GM23248 (cell line): ENCODE measurements around the gene PPP1R3F. TPM values are rescaled to one million over a fixed set of nuclear protein-coding genes. Genes with fewer than 3 reads are reported as not detected.

Experiments used
- DNase-seq: peaks from one replicate; pipeline ENCODE4 v3.0.0-alpha.2; 2015
- H2AFZ ChIP-seq: fragments of 200-600 bp; sonication (generic); 2 replicates; pipeline ENCODE4 v1.6.1; 2016; ENCODE audit warnings: antibody characterized with exemption
- H3F3A ChIP-seq: fragments of 200-600 bp; sonication (generic); 2 replicates; pipeline ENCODE4 v1.6.1; 2016; ENCODE audit warnings: mild to moderate bottlenecking, antibody characterized with exemption, mixed run types; ENCODE audit not compliant: insufficient read depth
- H3K27ac ChIP-seq: fragments of 200-600 bp; sonication (generic); 2 replicates; pipeline ENCODE4 v1.5.1; 2016; ENCODE audit warnings: mild to moderate bottlenecking
- H3K27me3 ChIP-seq: fragments of 200-600 bp; sonication (generic); replicated peaks from 2 replicates; pipeline ENCODE4 v1.6.1; 2016; ENCODE audit warnings: mild to moderate bottlenecking; ENCODE audit not compliant: insufficient read depth
- H3K36me3 ChIP-seq: fragments of 200-600 bp; sonication (generic); 2 replicates; pipeline ENCODE4 v1.6.1; 2016; ENCODE audit warnings: low read depth, mild to moderate bottlenecking
- H3K4me1 ChIP-seq: fragments of 200-600 bp; sonication (generic); 2 replicates; pipeline ENCODE4 v1.6.1; 2016; ENCODE audit warnings: mild to moderate bottlenecking; ENCODE audit not compliant: insufficient read depth
- H3K4me2 ChIP-seq: fragments of 200-600 bp; sonication (generic); one replicate; pipeline ENCODE4 v1.6.1; 2016; ENCODE audit warnings: mild to moderate bottlenecking; ENCODE audit not compliant: unreplicated experiment
- H3K4me3 ChIP-seq: fragments of 200-600 bp; sonication (generic); 2 replicates; pipeline ENCODE4 v1.5.1; 2016; ENCODE audit warnings: mild to moderate bottlenecking
- H3K79me2 ChIP-seq: fragments of 200-600 bp; sonication (generic); 2 replicates; pipeline ENCODE4 v1.6.1; 2016; ENCODE audit warnings: mild to moderate bottlenecking; ENCODE audit not compliant: insufficient read depth
- H3K9ac ChIP-seq: fragments of 200-600 bp; sonication (generic); 2 replicates; pipeline ENCODE4 v1.6.1; 2016; ENCODE audit warnings: mild to moderate bottlenecking
- H3K9me2 ChIP-seq: fragments of 200-600 bp; sonication (generic); 2 replicates; pipeline ENCODE4 v1.6.1; 2016; ENCODE audit warnings: mixed run types, mild to moderate bottlenecking, moderate library complexity; ENCODE audit not compliant: insufficient read depth
- H3K9me3 ChIP-seq: fragments of 200-600 bp; sonication (generic); one replicate; pipeline ENCODE4 v1.6.1; 2017; ENCODE audit warnings: low read depth
- H4K20me1 ChIP-seq: fragments of 200-600 bp; sonication (generic); 2 replicates; pipeline ENCODE4 v1.6.0; 2016; ENCODE audit not compliant: insufficient read depth
- EZH2 ChIP-seq: fragments of 200-600 bp; sonication (generic); IDR thresholded peaks from 2 replicates; pipeline ENCODE4 v1.6.1; 2018; ENCODE audit warnings: antibody characterized with exemption, mild to moderate bottlenecking; ENCODE audit not compliant: insufficient read depth, poor library complexity, severe bottlenecking
- EZH2phosphoT487 ChIP-seq: fragments of 200-600 bp; sonication (generic); IDR thresholded peaks from 2 replicates; pipeline ENCODE4 v1.6.1; 2018; ENCODE audit warnings: antibody characterized with exemption, moderate library complexity, mild to moderate bottlenecking, low read depth; ENCODE audit not compliant: insufficient read depth
- WGBS, 2 experiments: methylation state at CpG; one replicate each; pipeline ENCODE4 v1.1.6; 2015 to 2017; ENCODE audit warnings: low lambda C conversion rate in 2 of 2, low coverage in 1 of 2; ENCODE audit errors: missing lambda C conversion rate in 2 of 2; 5-methylcytosine and 5-hydroxymethylcytosine counted together
- in situ Hi-C: fragments of 300-500 bp; cut with MboI; formaldehyde crosslinking; loops from 2 replicates; pipeline ENCODE4 v1.15.0; 2020
- polyA plus RNA-seq: library from polyadenylated mRNA; unstranded; fragments of >200 nt; fragmentation: Nextera tagmentation; extraction: Ambion mirVana; gene quantifications from 2 replicates; pipeline ENCODE4 v1.2.1, GENCODE V29; 2016
- total RNA-seq: library from RNA; depleted of rRNA; stranded (reverse); fragments of >200 nt; shearing (Covaris generic); gene quantifications from 2 replicates; pipeline ENCODE4 v1.2.3, GENCODE V29; 2014

Gene PPP1R3F
- total and polyA plus RNA-seq, 2 experiments from 2014 or later: 4.4 to 10.6 TPM

GRCh38 chrX:49238735-49239134, 30.9 kb upstream of the PPP1R3F start:
- 75 to 82% methylated on average over 2 to 7 of the region's 7 CpGs for WGBS, 2 experiments
- Histone ChIP-seq H3K9ac (no peak overlapping the region), H3K9me3 (no peaks in the 10 kb centered on the region), H3K9me2 (no peaks in the 10 kb centered on the region), H3K4me3 (no peak overlapping the region), H3K27me3 (no peaks in the 10 kb centered on the region), H4K20me1 (no peaks in the 10 kb centered on the region), H3F3A (no peaks in the 10 kb centered on the region), H3K27ac (no peak overlapping the region), H3K79me2 (0 out of 2 replicates have a peak, but pooled peaks cover 5% of the 10 kb centered on the region), H2AFZ (no peak overlapping the region), H3K4me2 (no peak overlapping the region), H3K36me3 (no peaks in the 10 kb centered on the region), H3K4me1 (no peaks in the 10 kb centered on the region)
- in situ Hi-C loops: no loop called here
- no peak for DNase-seq
- TF ChIP-seq EZH2phosphoT487: no peak
- no peak for TF ChIP-seq EZH2

GRCh38 chrX:49242545-49243066, 27.0 kb upstream of the PPP1R3F start:
- Histone ChIP-seq H3K4me2 (no peak overlapping the region), H3K36me3 (no peaks in the 10 kb centered on the region), H3K9me3 (no peaks in the 10 kb centered on the region), H3K27ac (no peak overlapping the region), H3K9ac (no peak overlapping the region), H3K27me3 (no peaks in the 10 kb centered on the region), H3K4me1 (no peaks in the 10 kb centered on the region), H3K9me2 (no peaks in the 10 kb centered on the region), H3K79me2 (no peaks in the 10 kb centered on the region), H3F3A (no peaks in the 10 kb centered on the region), H3K4me3 (no peak overlapping the region), H4K20me1 (no peaks in the 10 kb centered on the region), H2AFZ (no peak overlapping the region)
- peak; percentile 8 for DNase-seq
- 77 to 78% methylated on average over 12 of the region's 12 CpGs for WGBS, 2 experiments
- TF ChIP-seq EZH2phosphoT487: no peak
- TF ChIP-seq EZH2: no peak
- in situ Hi-C loops: no loop called here

- in situ Hi-C loops: no loop called here
- Histone ChIP-seq H3K79me2 (no peaks in the 10 kb centered on the region), H3K27me3 (no peaks in the 10 kb centered on the region), H3K4me3 (no peak overlapping the region), H3K9me2 (no peaks in the 10 kb centered on the region), H3K27ac (no peak overlapping the region), H3K4me2 (no peak overlapping the region), H4K20me1 (no peaks in the 10 kb centered on the region), H2AFZ (no peak overlapping the region), H3K36me3 (no peaks in the 10 kb centered on the region), H3K4me1 (no peaks in the 10 kb centered on the region), H3F3A (no peaks in the 10 kb centered on the region), H3K9ac (no peak overlapping the region), H3K9me3 (no peaks in the 10 kb centered on the region)
- no peak for TF ChIP-seq EZH2phosphoT487
- no peak for TF ChIP-seq EZH2
- DNase-seq: no peak
- 97 to 100% methylated on average over 5 to 6 of the region's 12 CpGs for WGBS, 2 experiments
Measured at GRCh38 chrX:49243166-49243565, 26.4 kb upstream of the PPP1R3F start.

- no peak for DNase-seq
- H3K9me2 ChIP-seq: no peaks in the 10 kb centered on the region
- no peak overlapping the region for H2AFZ ChIP-seq
- WGBS, 2 experiments: 91 to 100% methylated on average over 2 of the region's 2 CpGs
- no peaks in the 10 kb centered on the region for H3F3A ChIP-seq
- H3K4me2 ChIP-seq: no peak overlapping the region
- in situ Hi-C loops: no loop called here
- TF ChIP-seq EZH2: no peak
- no peak for TF ChIP-seq EZH2phosphoT487
- no peak overlapping the region for H3K4me3 ChIP-seq
- H3K79me2 ChIP-seq: no peaks in the 10 kb centered on the region
- no peaks in the 10 kb centered on the region for H3K27me3 ChIP-seq
- H4K20me1 ChIP-seq: no peaks in the 10 kb centered on the region
- H3K9me3 ChIP-seq: no peaks in the 10 kb centered on the region
- H3K9ac ChIP-seq: no peak overlapping the region
- no peaks in the 10 kb centered on the region for H3K4me1 ChIP-seq
- no peak overlapping the region for H3K27ac ChIP-seq
- H3K36me3 ChIP-seq: no peaks in the 10 kb centered on the region
Measured at GRCh38 chrX:49244207-49244606, 25.4 kb upstream of the PPP1R3F start.

GRCh38 chrX:49246541-49246940, 23.1 kb upstream of the PPP1R3F start:
- Histone ChIP-seq H3K9ac (no peak overlapping the region), H3K9me3 (no peaks in the 10 kb centered on the region), H4K20me1 (no peaks in the 10 kb centered on the region), H2AFZ (no peak overlapping the region), H3F3A (no peaks in the 10 kb centered on the region), H3K36me3 (no peaks in the 10 kb centered on the region), H3K27me3 (no peaks in the 10 kb centered on the region), H3K9me2 (no peaks in the 10 kb centered on the region), H3K79me2 (no peaks in the 10 kb centered on the region), H3K27ac (no peak overlapping the region), H3K4me1 (no peaks in the 10 kb centered on the region), H3K4me3 (no peak overlapping the region), H3K4me2 (no peak overlapping the region)
- WGBS, 2 experiments: 93 to 97% methylated on average over 8 to 9 of the region's 10 CpGs
- TF ChIP-seq EZH2: no peak
- TF ChIP-seq EZH2phosphoT487: no peak
- in situ Hi-C loops: no loop called here
- DNase-seq: no peak
